K562 (cell line): ENCODE results near the gene MECP2.

ENCODE experiments used
- DIDO1 ChIP-seq: fragments of 450-650 bp; IDR thresholded peaks from 2 replicates; pipeline ENCODE4 v1.6.1; 2016; ENCODE audit warnings: low read depth, missing biosample characterization, missing genetic modification characterization
- FUS ChIP-seq: fragments of 200-400 bp; formaldehyde crosslinking; optimal IDR thresholded peaks from 2 replicates; pipeline ENCODE3; 2017; ENCODE audit warnings: low read depth, low read length
- NR3C1 ChIP-seq: sonication (generic); formaldehyde crosslinking; IDR thresholded peaks from 2 replicates; pipeline ENCODE4 v1.8.1; 2022; ENCODE audit warnings: missing genetic modification reagents
- SMARCB1 ChIP-seq: IDR thresholded peaks from 2 replicates; pipeline ENCODE4 v1.6.1; 2011; ENCODE audit warnings: improper control_type of control experiment, low read depth; ENCODE audit not compliant: insufficient read length
- ZNF696 ChIP-seq: fragments of 250-450 bp; sonication (Bioruptor Pico); conservative IDR thresholded peaks from 2 replicates; pipeline ENCODE4 v1.4.0; 2020; ENCODE audit warnings: mild to moderate bottlenecking, moderate library complexity
- TF ChIP-seq, protein P1 (sequence below): sonication (generic); formaldehyde crosslinking; IDR thresholded peaks from 2 replicates; pipeline ENCODE4 v1.8.1; 2023; ENCODE audit warnings: mild to moderate bottlenecking, missing genetic modification reagents, moderate library complexity
- TF ChIP-seq, protein P2 (sequence below): sonication (generic); formaldehyde crosslinking; IDR thresholded peaks from 2 replicates; pipeline ENCODE4 v1.8.0; 2022; ENCODE audit warnings: mild to moderate bottlenecking, missing genetic modification reagents

DNA sequence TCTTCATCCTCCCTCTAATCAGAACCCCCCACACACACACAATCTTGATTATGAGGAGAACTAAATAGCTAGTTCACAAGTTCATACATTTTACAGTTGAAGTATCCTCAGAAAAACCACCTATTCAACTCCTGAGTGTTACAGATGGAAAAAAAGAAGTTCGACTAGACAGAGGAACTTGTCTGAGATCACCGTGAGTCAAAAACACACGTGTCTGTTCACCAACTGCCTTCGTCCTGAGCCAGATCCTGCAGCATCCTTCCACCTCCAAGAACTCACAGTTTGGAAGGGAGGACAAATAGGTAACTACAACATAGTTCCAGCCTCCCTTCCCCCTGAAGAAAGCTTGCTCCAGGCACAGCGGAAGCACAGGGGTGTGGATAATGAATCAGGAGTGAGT is 58.9 kb downstream of the MECP2 start:
- TF ChIP-seq, protein P1, sequence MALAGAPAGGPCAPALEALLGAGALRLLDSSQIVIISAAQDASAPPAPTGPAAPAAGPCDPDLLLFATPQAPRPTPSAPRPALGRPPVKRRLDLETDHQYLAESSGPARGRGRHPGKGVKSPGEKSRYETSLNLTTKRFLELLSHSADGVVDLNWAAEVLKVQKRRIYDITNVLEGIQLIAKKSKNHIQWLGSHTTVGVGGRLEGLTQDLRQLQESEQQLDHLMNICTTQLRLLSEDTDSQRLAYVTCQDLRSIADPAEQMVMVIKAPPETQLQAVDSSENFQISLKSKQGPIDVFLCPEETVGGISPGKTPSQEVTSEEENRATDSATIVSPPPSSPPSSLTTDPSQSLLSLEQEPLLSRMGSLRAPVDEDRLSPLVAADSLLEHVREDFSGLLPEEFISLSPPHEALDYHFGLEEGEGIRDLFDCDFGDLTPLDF (CRISPR knock-in tag), result no peak
- TF ChIP-seq SMARCB1 (no peak), ZNF696 (CRISPR knock-in tag) (no peak), DIDO1 (tag) (no peak), NR3C1 (CRISPR knock-in tag) (no peak), FUS (no peak)
- TF ChIP-seq, protein P2, sequence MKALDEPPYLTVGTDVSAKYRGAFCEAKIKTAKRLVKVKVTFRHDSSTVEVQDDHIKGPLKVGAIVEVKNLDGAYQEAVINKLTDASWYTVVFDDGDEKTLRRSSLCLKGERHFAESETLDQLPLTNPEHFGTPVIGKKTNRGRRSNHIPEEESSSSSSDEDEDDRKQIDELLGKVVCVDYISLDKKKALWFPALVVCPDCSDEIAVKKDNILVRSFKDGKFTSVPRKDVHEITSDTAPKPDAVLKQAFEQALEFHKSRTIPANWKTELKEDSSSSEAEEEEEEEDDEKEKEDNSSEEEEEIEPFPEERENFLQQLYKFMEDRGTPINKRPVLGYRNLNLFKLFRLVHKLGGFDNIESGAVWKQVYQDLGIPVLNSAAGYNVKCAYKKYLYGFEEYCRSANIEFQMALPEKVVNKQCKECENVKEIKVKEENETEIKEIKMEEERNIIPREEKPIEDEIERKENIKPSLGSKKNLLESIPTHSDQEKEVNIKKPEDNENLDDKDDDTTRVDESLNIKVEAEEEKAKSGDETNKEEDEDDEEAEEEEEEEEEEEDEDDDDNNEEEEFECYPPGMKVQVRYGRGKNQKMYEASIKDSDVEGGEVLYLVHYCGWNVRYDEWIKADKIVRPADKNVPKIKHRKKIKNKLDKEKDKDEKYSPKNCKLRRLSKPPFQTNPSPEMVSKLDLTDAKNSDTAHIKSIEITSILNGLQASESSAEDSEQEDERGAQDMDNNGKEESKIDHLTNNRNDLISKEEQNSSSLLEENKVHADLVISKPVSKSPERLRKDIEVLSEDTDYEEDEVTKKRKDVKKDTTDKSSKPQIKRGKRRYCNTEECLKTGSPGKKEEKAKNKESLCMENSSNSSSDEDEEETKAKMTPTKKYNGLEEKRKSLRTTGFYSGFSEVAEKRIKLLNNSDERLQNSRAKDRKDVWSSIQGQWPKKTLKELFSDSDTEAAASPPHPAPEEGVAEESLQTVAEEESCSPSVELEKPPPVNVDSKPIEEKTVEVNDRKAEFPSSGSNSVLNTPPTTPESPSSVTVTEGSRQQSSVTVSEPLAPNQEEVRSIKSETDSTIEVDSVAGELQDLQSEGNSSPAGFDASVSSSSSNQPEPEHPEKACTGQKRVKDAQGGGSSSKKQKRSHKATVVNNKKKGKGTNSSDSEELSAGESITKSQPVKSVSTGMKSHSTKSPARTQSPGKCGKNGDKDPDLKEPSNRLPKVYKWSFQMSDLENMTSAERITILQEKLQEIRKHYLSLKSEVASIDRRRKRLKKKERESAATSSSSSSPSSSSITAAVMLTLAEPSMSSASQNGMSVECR (CRISPR knock-in tag), result no peak
